Endodermal cell (in vitro differentiated cells): ENCODE results near the gene HNRNPDL. TPM values are rescaled to one million over a fixed set of nuclear protein-coding genes. Genes with fewer than 3 reads are reported as not detected.
"Not testable (repeated sequence)": the region's sequence is repeated elsewhere in the genome, so short reads cannot be mapped to it uniquely, and the experiment has no call there.

Experiments used
- DNase-seq: peaks from one replicate; pipeline ENCODE4 v3.0.0-alpha.2; 2017
- H3K27ac ChIP-seq: 2 replicates; pipeline ENCODE4 v1.5.1; 2013; ENCODE audit warnings: mild to moderate bottlenecking, low read depth, low read length, moderate library complexity
- H3K27me3 ChIP-seq: 2 replicates; pipeline ENCODE4 v1.6.1; 2013; ENCODE audit warnings: mild to moderate bottlenecking, low read length, moderate library complexity; ENCODE audit not compliant: insufficient read depth, control insufficient read depth, poor library complexity, severe bottlenecking
- H3K36me3 ChIP-seq: 2 replicates; pipeline ENCODE4 v1.7.0; 2013; ENCODE audit warnings: mild to moderate bottlenecking, low read length, moderate library complexity; ENCODE audit not compliant: control insufficient read depth, insufficient read depth
- H3K4me1 ChIP-seq: one replicate; pipeline ENCODE4 v1.7.0; 2013; ENCODE audit warnings: low read length; ENCODE audit not compliant: control insufficient read depth, insufficient read depth
- H3K4me3 ChIP-seq: 2 replicates; pipeline ENCODE4 v1.5.1; 2013; ENCODE audit warnings: mild to moderate bottlenecking, low read length, moderate library complexity
- H3K9ac ChIP-seq: 2 replicates; pipeline ENCODE4 v1.6.1; 2013; ENCODE audit warnings: mild to moderate bottlenecking, low read length, moderate library complexity; ENCODE audit not compliant: poor library complexity, severe bottlenecking; ENCODE audit errors: extremely low read depth
- H3K9me3 ChIP-seq: 2 replicates; pipeline ENCODE4 v1.6.1; 2013; ENCODE audit warnings: mild to moderate bottlenecking, low read length, moderate library complexity; ENCODE audit not compliant: control insufficient read depth
- H3K27ac Mint-ChIP-seq: 2 replicates; pipeline ENCODE4 v1.8.0; 2020; ENCODE audit warnings: mixed read lengths
- H3K27me3 Mint-ChIP-seq: 2 replicates; pipeline ENCODE4 v1.8.0; 2021; ENCODE audit warnings: mild to moderate bottlenecking, mixed read lengths; ENCODE audit not compliant: insufficient read depth
- H3K36me3 Mint-ChIP-seq: 2 replicates; pipeline ENCODE4 v1.8.0; 2020; ENCODE audit warnings: low read depth, mixed read lengths
- H3K4me1 Mint-ChIP-seq: 2 replicates; pipeline ENCODE4 v1.8.0; 2020; ENCODE audit warnings: mixed read lengths
- H3K4me3 Mint-ChIP-seq: 2 replicates; pipeline ENCODE4 v1.8.0; 2020; ENCODE audit warnings: mild to moderate bottlenecking, moderate library complexity, mixed read lengths
- H3K9me3 Mint-ChIP-seq: 2 replicates; pipeline ENCODE4 v1.8.0; 2020; ENCODE audit warnings: mild to moderate bottlenecking, mixed read lengths
- WGBS, 2 experiments: methylation state at CpG; one replicate each; pipeline versions ENCODE4 v1.1.5 to v1.1.7; 2013; ENCODE audit warnings: missing lambda C conversion rate in 2 of 2, mixed read lengths in 1 of 2; ENCODE audit not compliant: insufficient coverage in 1 of 2, insufficient read length in 1 of 2; 5-methylcytosine and 5-hydroxymethylcytosine counted together
- total RNA-seq, 2 donors: library from RNA; stranded (reverse); fragmentation: NEBNext Ultra II Directional in 1 of 2; extraction: Animal tissue kit (Norgen Biotek cat#: 25700) in 1 of 2; gene quantifications; 2 replicates in 1 of 2; 3 replicates in 1 of 2; pipeline ENCODE4 v1.2.1, GENCODE V29; 2021
- TF ChIP-seq, protein P1 (sequence below): fragments of 200-600 bp; sonication (generic); conservative IDR thresholded peaks from 2 replicates; pipeline ENCODE4 v1.5.0; 2021; ENCODE audit warnings: antibody characterized with exemption, mild to moderate bottlenecking

The HNRNPDL gene
- total RNA-seq, 2 donors from 2014 or later, result 368 to 383 TPM

DNA sequence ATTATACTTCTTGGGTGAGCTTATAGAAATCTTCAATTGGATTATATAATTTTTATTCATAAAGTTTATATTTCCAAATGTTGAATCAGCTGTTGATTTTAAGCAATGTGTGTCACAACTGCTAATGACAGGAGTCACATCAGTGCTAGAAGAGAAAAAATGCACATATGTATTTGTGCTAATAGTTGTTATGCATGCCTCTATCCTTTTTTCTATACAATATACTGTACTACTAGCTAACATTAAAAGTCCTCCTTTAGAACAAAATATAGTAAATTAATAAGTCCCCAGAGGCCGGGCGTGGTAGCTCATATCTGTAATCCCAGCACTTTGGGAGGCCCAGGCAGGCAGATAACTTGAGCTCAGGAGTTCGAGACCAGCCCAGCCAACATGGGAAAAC is 32.7 kb downstream of the HNRNPDL start:
- H3K27ac Mint-ChIP-seq, result no peak overlapping the region
- no peak overlapping the region for H3K4me3 Mint-ChIP-seq
- no peaks in the 10 kb centered on the region for H3K9me3 Mint-ChIP-seq
- H3K4me1 ChIP-seq, result no peaks in the 10 kb centered on the region
- peaks cover 10% of the 10 kb centered on the region for H3K4me1 Mint-ChIP-seq
- H3K9ac ChIP-seq, result no peak overlapping the region
- no peaks in the 10 kb centered on the region for H3K27me3 ChIP-seq
- no peaks in the 10 kb centered on the region for H3K36me3 Mint-ChIP-seq
- no peak overlapping the region for H3K27ac ChIP-seq
- no peaks in the 10 kb centered on the region for H3K36me3 ChIP-seq
- TF ChIP-seq, protein P1, sequence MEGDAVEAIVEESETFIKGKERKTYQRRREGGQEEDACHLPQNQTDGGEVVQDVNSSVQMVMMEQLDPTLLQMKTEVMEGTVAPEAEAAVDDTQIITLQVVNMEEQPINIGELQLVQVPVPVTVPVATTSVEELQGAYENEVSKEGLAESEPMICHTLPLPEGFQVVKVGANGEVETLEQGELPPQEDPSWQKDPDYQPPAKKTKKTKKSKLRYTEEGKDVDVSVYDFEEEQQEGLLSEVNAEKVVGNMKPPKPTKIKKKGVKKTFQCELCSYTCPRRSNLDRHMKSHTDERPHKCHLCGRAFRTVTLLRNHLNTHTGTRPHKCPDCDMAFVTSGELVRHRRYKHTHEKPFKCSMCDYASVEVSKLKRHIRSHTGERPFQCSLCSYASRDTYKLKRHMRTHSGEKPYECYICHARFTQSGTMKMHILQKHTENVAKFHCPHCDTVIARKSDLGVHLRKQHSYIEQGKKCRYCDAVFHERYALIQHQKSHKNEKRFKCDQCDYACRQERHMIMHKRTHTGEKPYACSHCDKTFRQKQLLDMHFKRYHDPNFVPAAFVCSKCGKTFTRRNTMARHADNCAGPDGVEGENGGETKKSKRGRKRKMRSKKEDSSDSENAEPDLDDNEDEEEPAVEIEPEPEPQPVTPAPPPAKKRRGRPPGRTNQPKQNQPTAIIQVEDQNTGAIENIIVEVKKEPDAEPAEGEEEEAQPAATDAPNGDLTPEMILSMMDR, result no peak
- H3K27me3 Mint-ChIP-seq, result peaks cover 5% of the 10 kb centered on the region
- 92 to 98% methylated on average over 3 of the region's 3 CpGs for WGBS, 2 experiments
- H3K9me3 ChIP-seq, result no peaks in the 10 kb centered on the region
- no peak overlapping the region for H3K4me3 ChIP-seq
- no peak for DNase-seq

DNA sequence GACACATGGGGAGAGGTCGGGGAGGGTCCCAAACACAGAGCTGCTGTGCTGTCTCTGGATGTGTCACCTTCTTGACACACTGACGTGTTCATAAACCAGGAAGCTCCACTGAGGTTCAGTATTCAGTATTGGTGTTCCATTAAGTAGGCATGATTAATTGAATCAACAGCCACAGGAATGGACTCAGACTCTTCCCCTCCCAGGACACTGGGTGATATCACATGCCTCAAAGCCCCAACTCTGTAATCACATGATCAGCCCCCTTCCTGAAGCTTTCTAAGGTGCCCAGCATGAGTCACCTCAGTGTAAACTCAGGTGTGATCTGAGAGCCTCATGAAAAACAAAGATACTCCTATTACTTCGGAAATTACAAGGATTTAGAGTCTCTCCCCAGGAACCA is 35.4 kb downstream of the HNRNPDL start:
- WGBS, 2 experiments, result 83 to 92% methylated on average over 3 of the region's 3 CpGs
- H3K9me3 ChIP-seq, result no peaks in the 10 kb centered on the region
- no peaks in the 10 kb centered on the region for H3K27me3 Mint-ChIP-seq

DNA sequence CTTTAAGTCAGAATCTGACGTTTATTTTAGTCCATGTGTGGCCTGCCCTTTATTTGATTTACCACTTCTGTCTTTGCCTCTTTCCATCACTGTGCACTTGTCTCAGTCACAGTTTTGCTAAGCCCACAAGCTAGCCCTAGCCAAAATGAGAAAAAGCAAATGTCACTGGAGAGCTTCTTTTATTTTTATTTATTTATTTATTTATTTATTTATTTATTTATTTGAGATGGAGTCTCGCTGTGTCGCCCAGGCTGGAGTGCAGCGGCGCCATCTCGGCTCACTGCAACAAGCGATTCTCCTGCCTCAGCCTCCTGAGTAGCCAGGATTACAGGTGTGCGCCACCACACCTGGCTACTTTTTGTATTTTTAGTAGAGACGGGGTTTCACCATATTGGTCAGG is 40.2 kb downstream of the HNRNPDL start:
- not testable (repeated sequence) for H3K27ac ChIP-seq, H3K36me3 Mint-ChIP-seq, H3K36me3 ChIP-seq, H3K4me3 ChIP-seq, H3K4me1 Mint-ChIP-seq, H3K27me3 Mint-ChIP-seq, DNase-seq, H3K27me3 ChIP-seq, H3K4me3 Mint-ChIP-seq, H3K4me1 ChIP-seq, H3K27ac Mint-ChIP-seq, H3K9ac ChIP-seq
- H3K9me3 Mint-ChIP-seq, result peaks cover 20% of the 10 kb centered on the region
- 90 to 96% methylated on average over 8 to 9 of the region's 9 CpGs for WGBS, 2 experiments
- H3K9me3 ChIP-seq, result peaks cover 12% of the 10 kb centered on the region

More for the DNA sequence above, 35.4 kb downstream of the HNRNPDL start:
- Histone ChIP-seq H3K4me1 (no peaks in the 10 kb centered on the region), H3K27me3 (no peaks in the 10 kb centered on the region), H3K36me3 (no peaks in the 10 kb centered on the region), H3K27ac (no peak overlapping the region), H3K9ac (no peak overlapping the region), H3K4me3 (no peak overlapping the region)
- TF ChIP-seq, protein P1, result no peak
- H3K4me1 Mint-ChIP-seq, result peaks cover 10% of the 10 kb centered on the region
- H3K9me3 Mint-ChIP-seq, result no peaks in the 10 kb centered on the region
- H3K4me3 Mint-ChIP-seq, result no peak overlapping the region
- no peaks in the 10 kb centered on the region for H3K36me3 Mint-ChIP-seq
- H3K27ac Mint-ChIP-seq, result no peak overlapping the region
- peak; percentile 56 for DNase-seq

DNA sequence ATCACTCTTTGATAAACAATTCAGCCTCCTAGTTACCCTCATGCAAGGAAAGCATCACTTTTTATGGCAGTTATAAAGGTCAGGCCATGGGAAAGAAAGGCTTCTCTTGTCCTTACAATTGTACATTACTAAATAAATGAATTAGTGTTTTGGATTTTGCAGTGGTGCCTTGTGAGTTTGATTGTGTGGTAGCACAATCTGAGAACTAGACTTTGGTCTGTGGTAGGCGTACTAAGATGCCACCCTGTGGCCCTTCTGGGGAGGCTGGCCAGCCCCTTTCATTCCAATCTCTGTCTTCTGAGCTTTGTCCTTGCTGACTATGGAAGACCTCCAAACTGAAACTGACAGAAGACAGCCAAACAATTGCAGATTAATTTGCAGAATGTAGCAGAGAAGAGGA is 41.9 kb downstream of the HNRNPDL start:
- DNase-seq, result no peak
- Histone ChIP-seq H3K9ac (no peak overlapping the region), H3K4me3 (no peak overlapping the region), H3K4me1 (no peaks in the 10 kb centered on the region), H3K27ac (no peak overlapping the region), H3K9me3 (peaks cover 12% of the 10 kb centered on the region), H3K27me3 (no peaks in the 10 kb centered on the region), H3K36me3 (no peaks in the 10 kb centered on the region)
- H3K4me1 Mint-ChIP-seq, result peaks cover 2% of the 10 kb centered on the region
- H3K4me3 Mint-ChIP-seq, result no peak overlapping the region
- peaks cover 24% of the 10 kb centered on the region for H3K9me3 Mint-ChIP-seq
- no peak overlapping the region for H3K27ac Mint-ChIP-seq
- H3K27me3 Mint-ChIP-seq, result peaks cover 5% of the 10 kb centered on the region
- H3K36me3 Mint-ChIP-seq, result no peaks in the 10 kb centered on the region
- 87% methylated on average over 1 of the region's 1 CpG; no CpG with 5 or more reads in 1 of the 2 experiments for WGBS, 2 experiments
- TF ChIP-seq, protein P1, result peak; percentile 50

DNA sequence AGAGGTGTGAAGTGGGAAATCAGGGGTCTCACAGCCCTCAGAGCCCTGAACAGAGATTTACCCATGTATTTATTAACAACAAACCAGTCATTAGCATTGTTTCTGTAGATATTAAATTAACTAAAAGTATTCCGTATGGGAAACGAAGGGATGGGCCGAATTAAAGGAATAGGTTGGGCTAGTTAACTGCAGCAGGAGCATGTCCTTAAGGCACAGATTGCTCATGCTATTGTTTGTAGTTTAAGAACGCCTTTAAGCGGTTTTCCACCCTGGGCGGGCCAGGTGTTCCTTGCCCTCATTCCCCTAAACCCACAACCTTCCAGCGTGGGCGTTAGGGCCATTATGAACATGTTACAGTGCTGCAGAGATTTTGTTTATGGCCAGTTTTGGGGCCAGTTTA is 44.0 kb downstream of the HNRNPDL start:
- not testable (repeated sequence) for H3K27ac Mint-ChIP-seq, DNase-seq, H3K27ac ChIP-seq, H3K27me3 Mint-ChIP-seq, H3K4me3 ChIP-seq, H3K36me3 Mint-ChIP-seq, H3K4me3 Mint-ChIP-seq, H3K4me1 Mint-ChIP-seq, H3K9ac ChIP-seq, H3K27me3 ChIP-seq, H3K4me1 ChIP-seq, H3K36me3 ChIP-seq
- peaks cover 24% of the 10 kb centered on the region for H3K9me3 Mint-ChIP-seq
- H3K9me3 ChIP-seq, result peaks cover 15% of the 10 kb centered on the region
- 87 to 100% methylated on average over 1 to 7 of the region's 8 CpGs for WGBS, 2 experiments
